NCI-H146 treated with DMSO at 0.1 percent for 48 hours (cell line): ENCODE data around the gene ICOS.
"Not testable (repeated sequence)": the region's sequence is repeated elsewhere in the genome, so short reads cannot be mapped to it uniquely, and the experiment has no call there.

Source experiments
- DNase-seq: peaks from one replicate; lab custom pipeline; 2025; ENCODE audit not compliant: unreplicated experiment; lab: John Stamatoyannopoulos, UW

Gene ICOS

GRCh38 chr2:203916756-203917155 is 19.8 kb upstream of the ICOS start:
- no peak for DNase-seq

DNA sequence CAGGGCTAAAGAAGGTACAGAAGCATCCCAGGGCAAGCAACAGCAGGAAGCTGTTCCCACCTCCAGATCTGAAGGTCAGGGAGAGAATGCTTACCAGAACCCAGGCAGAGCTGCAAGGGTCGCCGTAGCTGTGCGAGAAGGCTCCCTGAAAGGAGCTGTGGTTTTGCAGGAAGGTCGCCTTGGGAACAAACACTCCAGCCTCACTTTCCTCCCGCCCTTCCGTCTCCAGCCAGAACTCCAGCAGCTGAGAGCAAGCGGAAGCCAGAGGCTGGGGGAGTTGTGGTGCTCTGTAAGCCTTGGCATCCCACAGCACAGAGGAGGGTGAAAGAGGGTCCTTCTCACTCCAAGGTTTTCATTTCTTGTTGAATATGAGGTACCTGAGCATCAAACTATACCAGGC is 18.3 kb upstream of the ICOS start:
- DNase-seq: no peak

- DNase-seq: no peak
These were observed 17.7 kb upstream of the ICOS start for GRCh38 chr2:203918839-203919238.

DNA sequence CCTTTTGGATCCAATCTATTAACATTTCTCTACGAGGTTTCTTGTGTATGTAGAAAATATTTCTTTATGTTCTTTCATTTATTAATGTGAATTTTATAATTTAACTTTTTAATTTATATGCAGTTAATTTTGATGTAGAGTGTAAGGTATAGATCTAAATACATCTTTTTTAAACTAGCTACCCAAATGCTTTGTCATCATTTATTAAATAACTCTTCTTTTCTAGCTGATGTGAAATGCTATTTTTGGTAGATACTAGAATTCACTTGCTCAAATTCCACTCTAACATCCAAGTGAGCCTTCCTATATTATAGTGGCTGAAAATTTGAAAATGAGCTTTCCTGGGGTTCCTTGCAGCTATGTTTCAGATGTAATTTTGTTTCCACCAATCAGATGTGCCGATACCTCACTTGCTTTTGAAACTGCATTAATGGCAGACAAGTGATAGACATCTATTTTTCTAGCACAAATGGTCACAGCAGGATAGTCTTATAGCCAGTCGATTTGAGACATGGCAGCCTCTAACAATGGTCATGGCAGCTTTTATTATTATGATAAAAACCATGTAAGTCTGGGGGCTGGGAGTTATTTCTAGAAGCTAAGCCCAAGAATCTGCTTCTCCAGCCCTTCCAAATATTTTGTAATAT is 10.9 kb upstream of the ICOS start:
- DNase-seq: no peak

- no peak for DNase-seq
These were observed 7.7 kb upstream of the ICOS start for GRCh38 chr2:203928849-203929248.

GRCh38 chr2:203931262-203931661 is 5.3 kb upstream of the ICOS start:
- DNase-seq: not testable (repeated sequence)

DNA sequence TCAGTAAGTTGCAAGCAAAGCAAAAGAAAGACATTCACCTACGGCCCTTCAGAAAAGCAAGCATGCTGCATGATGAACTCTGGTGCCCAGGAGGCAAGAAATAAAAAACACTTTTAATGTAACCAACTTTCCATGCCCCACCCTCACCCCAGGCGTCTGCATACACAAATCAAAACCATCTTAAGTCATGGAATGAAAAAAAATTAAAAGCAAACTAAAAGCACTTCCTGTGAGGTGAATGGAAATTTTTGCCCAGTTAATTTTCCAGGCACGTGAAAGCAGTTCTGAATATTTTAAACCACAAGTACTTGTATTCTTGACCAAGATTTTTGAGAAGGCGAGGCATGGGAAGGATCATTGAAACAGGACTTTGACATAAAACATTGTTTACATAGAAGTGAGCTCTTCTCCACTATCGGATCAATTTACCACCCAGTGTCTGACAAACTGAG is 2.5 kb upstream of the ICOS start:
- no peak for DNase-seq

DNA sequence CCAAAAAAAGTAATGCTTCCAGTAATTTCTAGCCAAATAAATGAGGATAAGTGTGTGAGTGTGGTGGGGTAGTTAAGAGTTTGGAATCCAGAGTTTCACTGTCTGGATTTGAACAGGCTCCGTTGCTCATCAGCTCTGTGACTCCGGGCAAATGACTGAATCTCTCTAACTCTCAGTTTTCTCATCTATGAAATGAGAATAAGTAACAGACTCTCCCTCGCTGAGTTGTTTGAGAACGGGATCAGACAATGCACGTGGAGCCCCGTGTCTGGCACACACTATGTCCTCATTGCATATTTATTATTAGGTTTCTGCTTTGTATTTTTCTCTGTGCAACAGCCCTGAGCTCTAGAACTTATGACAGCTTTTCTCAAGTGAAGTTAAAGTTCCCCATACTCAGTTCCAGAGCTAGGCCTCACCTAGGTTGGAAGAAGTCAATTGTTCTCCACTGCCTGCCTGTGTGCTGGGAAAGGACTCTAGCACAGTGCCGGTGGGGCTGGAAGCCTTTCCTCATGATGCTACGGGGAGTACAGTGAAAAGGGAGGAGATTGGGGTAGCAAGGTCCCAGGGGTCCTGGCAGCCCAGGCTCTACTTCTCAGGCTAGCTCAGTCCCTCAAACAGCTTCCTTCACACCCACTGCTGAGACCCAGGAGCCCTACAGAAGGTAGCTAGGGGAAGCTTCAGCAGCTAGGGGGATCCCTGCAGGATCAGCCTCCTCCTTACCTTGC is 1.7 kb upstream of the ICOS start:
- DNase-seq: no peak

DNA sequence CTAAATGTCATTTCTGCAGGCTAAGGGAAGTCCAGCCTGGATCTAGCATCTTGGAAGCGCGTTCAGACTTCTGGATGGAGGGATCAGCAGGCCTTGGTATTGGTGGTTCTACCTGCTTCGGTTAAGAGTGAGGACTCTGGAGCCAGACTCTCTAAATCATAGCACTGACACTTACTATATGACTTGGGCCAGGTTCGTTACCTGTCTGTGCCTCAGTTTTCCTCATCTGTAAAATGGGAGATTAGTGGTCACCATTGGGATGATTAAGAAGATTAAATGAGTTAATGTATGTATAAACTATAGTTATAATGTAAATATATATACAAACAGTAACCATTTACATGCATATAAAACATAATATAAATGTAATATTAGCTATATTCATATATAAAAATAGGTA is 995 bp upstream of the ICOS start:
- no peak for DNase-seq

- DNase-seq: no peak
These were observed 386 bp downstream of the ICOS start for GRCh38 chr2:203936949-203937348.

GRCh38 chr2:203937788-203938187 is 1.2 kb downstream of the ICOS start:
- no peak for DNase-seq

- no peak for DNase-seq
These were observed 3.5 kb downstream of the ICOS start for GRCh38 chr2:203940039-203940438.

DNA sequence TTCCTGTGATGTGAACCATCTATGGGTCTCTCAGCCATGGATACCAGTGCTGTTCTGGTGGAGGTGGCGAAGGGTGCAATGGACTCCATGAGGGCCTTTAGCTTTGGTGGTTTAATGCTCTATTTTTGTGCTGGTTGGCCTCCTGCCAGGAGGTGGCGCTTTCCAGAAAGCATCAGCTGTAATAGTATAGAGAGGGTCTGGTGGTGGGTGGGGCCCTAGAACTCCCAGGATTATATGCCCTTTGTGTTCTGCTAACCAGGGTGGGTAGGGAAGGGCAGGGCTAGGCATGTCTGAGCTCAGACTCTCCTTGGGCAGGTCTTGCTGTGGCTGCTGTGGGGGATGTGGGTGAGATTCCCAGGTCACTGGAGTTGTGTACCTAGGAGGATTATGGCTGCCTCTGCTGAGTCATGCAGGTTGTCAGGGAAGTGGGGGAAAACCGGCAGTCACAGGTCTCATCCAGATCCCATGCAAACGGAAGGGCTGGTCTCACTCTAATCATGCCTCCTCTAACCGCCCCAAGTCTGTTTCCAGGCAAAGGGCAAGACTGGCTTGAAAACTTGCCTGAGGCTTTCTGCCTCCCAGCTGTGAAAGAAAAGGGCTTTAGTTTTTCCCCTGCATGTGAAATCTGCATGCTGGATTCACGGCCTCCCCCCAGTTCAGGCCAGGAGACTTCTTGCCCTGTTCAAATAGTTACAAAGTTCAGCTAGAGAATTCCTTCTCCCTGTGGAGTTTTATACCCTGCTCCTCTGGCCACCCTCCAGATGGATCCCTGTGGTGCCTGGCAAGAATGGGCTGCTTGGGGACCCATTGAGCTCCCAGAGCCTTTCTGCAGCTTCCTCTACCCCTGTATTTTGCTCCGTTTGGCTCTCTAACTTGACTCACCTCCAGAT is 7.2 kb downstream of the ICOS start:
- not testable (repeated sequence) for DNase-seq

DNA sequence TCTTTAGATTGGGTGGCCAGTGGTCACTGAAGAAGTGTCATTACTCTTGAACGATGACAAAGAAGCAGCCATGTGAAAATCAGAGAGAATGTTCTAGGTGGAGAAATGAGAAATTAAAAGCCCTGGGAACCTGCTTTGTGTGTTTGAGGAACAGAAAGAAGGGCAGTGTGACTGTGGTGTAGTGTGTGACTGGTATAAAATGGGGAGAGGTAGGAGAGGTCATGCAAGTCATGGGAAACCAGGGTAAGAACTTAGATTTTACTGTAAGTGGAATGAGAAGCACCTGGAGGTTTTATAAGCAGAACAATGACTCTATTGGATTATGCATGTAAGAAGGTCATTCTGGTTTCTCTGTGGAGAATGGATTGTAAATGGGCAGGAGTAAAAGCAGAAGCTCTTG is 12.2 kb downstream of the ICOS start:
- no peak for DNase-seq

DNA sequence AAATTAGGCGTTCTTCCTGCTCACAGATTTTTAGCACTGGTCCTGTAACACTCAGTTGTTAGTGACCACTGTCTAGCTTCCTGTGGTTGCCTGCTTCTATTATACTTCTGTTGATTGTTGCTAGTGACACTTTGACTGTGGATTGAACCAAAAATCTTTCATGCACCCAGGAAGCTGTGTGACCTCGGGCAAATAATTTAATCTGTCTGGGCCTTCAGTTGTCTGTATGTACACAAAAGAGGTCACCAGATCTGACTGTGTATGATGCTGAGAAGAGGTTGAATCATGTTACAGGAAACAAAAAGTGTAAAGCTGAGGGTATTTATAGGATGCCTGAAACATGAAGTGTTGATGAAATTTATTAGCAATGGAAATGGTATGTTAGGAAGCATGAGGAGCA is 12.7 kb downstream of the ICOS start:
- no peak for DNase-seq

DNA sequence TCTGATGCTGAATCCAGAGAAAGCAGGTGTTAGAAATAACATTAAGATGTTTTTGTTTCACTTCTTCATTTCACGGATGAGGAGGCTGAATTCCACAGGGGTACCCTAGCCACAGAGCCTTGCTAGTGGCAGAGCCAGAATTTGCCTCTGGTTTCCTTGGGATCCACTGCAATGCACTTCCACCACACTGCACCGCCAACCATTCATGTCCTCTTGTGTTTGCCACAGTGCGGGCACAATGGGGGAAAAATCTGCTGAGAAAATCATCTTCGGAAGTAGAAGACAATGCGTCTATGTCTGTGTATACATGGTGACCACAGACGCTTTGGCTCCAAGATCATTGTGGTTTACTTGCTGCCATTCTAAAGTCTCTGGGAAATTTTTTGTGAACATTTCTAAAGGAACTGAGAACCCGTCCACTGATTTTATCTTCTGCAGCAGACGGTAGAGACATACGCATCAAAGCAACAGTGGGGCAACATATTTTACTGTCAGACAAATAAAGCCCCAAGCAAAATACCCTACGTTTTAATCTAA is 14.9 kb downstream of the ICOS start:
- DNase-seq: no peak

- no peak for DNase-seq
These were observed 22.7 kb downstream of the ICOS start for GRCh38 chr2:203959265-203959664.

- DNase-seq: no peak
These were observed 23.1 kb downstream of the ICOS start for GRCh38 chr2:203959672-203960071.

GRCh38 chr2:203960811-203961210 is 24.2 kb downstream of the ICOS start:
- no peak for DNase-seq

DNA sequence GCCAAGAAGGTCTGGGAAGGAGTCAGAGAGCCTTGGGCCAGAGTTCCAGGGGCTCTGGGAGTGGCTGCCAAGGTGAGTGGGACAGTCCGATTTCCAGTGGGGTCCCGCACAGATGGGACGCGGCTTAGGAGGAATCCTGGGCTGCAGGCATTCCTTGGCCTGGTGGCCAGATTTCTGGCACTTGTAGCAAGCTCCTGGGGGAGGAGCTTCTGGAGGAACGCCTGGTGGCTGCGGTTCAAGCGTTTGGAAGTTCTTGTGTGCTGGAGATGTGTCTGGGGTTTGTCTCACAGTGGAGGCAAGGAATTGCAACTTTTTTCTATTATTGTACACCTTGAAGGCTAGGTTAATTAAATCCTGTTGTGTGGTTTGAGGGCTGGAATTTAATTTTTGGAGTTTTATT is 28.6 kb downstream of the ICOS start:
- not testable (repeated sequence) for DNase-seq

GRCh38 chr2:203971251-203971650 is 34.7 kb downstream of the ICOS start:
- no peak for DNase-seq

DNA sequence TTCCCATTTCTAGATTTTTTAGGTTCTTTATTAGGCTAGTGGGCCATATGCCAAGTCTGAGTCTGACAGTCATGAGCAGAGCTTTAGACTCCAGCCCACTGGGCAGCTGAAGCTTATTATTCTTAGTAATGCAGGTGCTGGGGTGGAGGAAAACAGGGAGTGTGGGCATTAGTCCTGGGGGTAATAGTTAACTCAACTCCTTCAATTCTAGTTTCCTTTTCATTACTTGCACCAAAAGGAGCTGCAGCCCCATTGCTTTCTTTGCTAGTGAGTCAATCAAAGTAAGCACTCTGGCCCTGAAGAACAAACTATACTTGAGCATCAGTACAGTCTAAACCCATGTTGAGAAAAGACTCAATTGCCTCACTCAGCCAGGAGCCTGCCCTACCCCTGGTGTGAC is 35.5 kb downstream of the ICOS start:
- DNase-seq: no peak
